Liver (tissue), 9 donors: ENCODE results near the gene RPL7A. TPM values are rescaled to one million over a fixed set of nuclear protein-coding genes. Genes with fewer than 3 reads are reported as not detected.
"Not testable (repeated sequence)": the region's sequence is repeated elsewhere in the genome, so short reads cannot be mapped to it uniquely, and the experiment has no call there.

Experiments used
- DNase-seq: peaks from one replicate; pipeline ENCODE4 v3.0.0-alpha.2; 2017; ENCODE audit warnings: low spot score
- H3K27ac ChIP-seq, 2 donors: one replicate each; pipeline ENCODE4 v1.7.0; 2013; ENCODE audit warnings: inconsistent platforms in 2 of 2, low read length in 2 of 2, control low read depth in 1 of 2, low read depth in 1 of 2, mild to moderate bottlenecking in 1 of 2
- H3K27me3 ChIP-seq, 4 donors: one replicate each; pipeline versions ENCODE4 v1.6.1 to v1.7.0; 2013; ENCODE audit warnings: low read length in 3 of 4, inconsistent platforms in 1 of 4, mild to moderate bottlenecking in 1 of 4, moderate library complexity in 1 of 4; ENCODE audit not compliant: control insufficient read depth in 4 of 4, insufficient read depth in 4 of 4
- H3K36me3 ChIP-seq, 4 donors: one replicate each; pipeline versions ENCODE4 v1.6.1 to v1.7.0; 2013; ENCODE audit warnings: low read length in 3 of 4, mild to moderate bottlenecking in 3 of 4, low read depth in 1 of 4, moderate library complexity in 1 of 4; ENCODE audit not compliant: control insufficient read depth in 4 of 4, insufficient read depth in 3 of 4
- H3K4me1 ChIP-seq, 4 donors: one replicate each; pipeline versions ENCODE4 v1.6.1 to v1.7.0; 2013; ENCODE audit warnings: low read length in 3 of 4, mild to moderate bottlenecking in 3 of 4, moderate library complexity in 1 of 4; ENCODE audit not compliant: control insufficient read depth in 4 of 4, insufficient read depth in 4 of 4
- H3K4me3 ChIP-seq, 3 donors: one replicate each; pipeline versions ENCODE4 v1.6.1 to v1.7.0; 2013; ENCODE audit warnings: low read length in 3 of 3, control low read depth in 1 of 3, low read depth in 1 of 3, mild to moderate bottlenecking in 1 of 3
- H3K9ac ChIP-seq, 2 donors: one replicate each; pipeline ENCODE4 v1.7.0; 2013; ENCODE audit warnings: low read length in 2 of 2, mild to moderate bottlenecking in 2 of 2, moderate library complexity in 2 of 2, control low read depth in 1 of 2, low read depth in 1 of 2
- H3K9me3 ChIP-seq, 4 donors: one replicate each; pipeline versions ENCODE4 v1.6.1 to v1.7.0; 2013; ENCODE audit warnings: low read length in 3 of 4; ENCODE audit not compliant: control insufficient read depth in 4 of 4
- FOXA1 ChIP-seq: IDR thresholded peaks from 2 replicates; pipeline ENCODE4 v1.6.1; 2016; ENCODE audit warnings: antibody characterized with exemption
- FOXA2 ChIP-seq: IDR thresholded peaks from 2 replicates; pipeline ENCODE4 v1.6.1; 2016; ENCODE audit warnings: antibody characterized with exemption
- GABPA ChIP-seq, 2 donors: IDR thresholded peaks in 1 of 2; conservative IDR thresholded peaks in 1 of 2; 2 replicates each; pipeline ENCODE4 v1.6.1; 2016; ENCODE audit warnings: antibody characterized with exemption in 2 of 2, mild to moderate bottlenecking in 1 of 2, moderate library complexity in 1 of 2
- HNF4A ChIP-seq, 2 donors: conservative IDR thresholded peaks; 2 replicates each; pipeline ENCODE4 v1.6.1; 2016; ENCODE audit warnings: antibody characterized with exemption in 2 of 2, mild to moderate bottlenecking in 2 of 2
- HNF4G ChIP-seq: IDR thresholded peaks from 2 replicates; pipeline ENCODE4 v1.6.1; 2016; ENCODE audit warnings: antibody characterized with exemption
- JUND ChIP-seq, 2 donors: IDR thresholded peaks; 2 replicates each; pipeline ENCODE4 v1.6.1; 2016; ENCODE audit warnings: antibody characterized with exemption in 2 of 2
- NR2F2 ChIP-seq: IDR thresholded peaks from 2 replicates; pipeline ENCODE4 v1.6.1; 2016; ENCODE audit warnings: antibody characterized with exemption
- SP1 ChIP-seq: IDR thresholded peaks from 2 replicates; pipeline ENCODE4 v1.6.1; 2018; ENCODE audit warnings: antibody characterized with exemption, mild to moderate bottlenecking
- YY1 ChIP-seq: IDR thresholded peaks from 2 replicates; pipeline ENCODE4 v1.6.1; 2016; ENCODE audit warnings: antibody characterized with exemption, mild to moderate bottlenecking
- WGBS: extraction: QIAGEN DNeasy Blood & Tissue Kit; methylation state at CpG from one replicate; pipeline ENCODE4 v1.1.7; 2013; 5-methylcytosine and 5-hydroxymethylcytosine counted together
- polyA plus RNA-seq, 2 donors: library from polyadenylated mRNA; stranded (reverse) in 1 of 2; unstranded in 1 of 2; fragments of 200-250 nt in 1 of 2; fragments of >200 nt in 1 of 2; fragmentation: Nextera tagmentation in 1 of 2; extraction: Ambion mirVana in 1 of 2; gene quantifications; one replicate each; pipeline versions ENCODE4 v1.2.1 to v1.2.3, GENCODE V29; 2013 to 2015
- total RNA-seq, 2 donors: library from RNA; depleted of rRNA; stranded (reverse); fragments of >200 nt; gene quantifications; one replicate each; pipeline ENCODE4 v1.2.3, GENCODE V29; 2014
- TF ChIP-seq, protein P1 (sequence below): IDR thresholded peaks from 2 replicates; pipeline ENCODE4 v1.6.1; 2016; ENCODE audit warnings: antibody characterized with exemption, mild to moderate bottlenecking
- donor health status: healthy.
- donor health status: healthy.
- donor health status: healthy.
- donor health status: healthy.
- donor health status: healthy.

Gene RPL7A
- total and polyA plus RNA-seq, 4 donors: 215 to 930 (median 704) TPM

DNA sequence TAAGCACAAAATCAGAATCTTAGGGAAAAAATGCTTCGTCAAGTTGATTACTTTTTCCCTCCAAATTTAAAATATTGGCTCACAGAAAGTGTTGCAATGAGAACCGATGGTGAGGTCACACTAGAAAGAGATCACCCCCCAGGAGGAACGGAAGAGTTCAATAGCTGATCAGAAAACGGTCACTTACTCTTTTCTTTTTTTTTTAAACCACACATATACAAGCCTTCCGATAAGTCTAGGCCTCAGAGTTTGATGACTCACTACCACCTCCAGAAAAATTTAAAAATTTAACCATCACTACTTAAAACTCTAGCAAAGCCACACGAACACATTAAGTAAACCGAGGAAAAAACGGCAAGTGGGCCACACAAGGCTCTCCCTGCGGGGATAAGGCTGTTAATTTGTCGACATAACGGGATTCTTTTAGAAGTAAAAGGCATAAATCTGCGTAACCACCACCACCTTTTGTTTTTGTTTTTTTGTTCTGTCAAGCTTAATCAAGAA lies 26.6 kb downstream of the RPL7A start:
- no peaks in the 10 kb centered on the region for H3K27me3 ChIP-seq
- DNase-seq: no peak
- TF ChIP-seq FOXA2 (no peak), JUND (IDR thresholded peaks at IDR 0.05) (peak; percentile 49 to 82), GABPA (IDR thresholded peaks at IDR 0.05 in 1 of 2, conservative IDR thresholded peaks at IDR 0.05 in 1 of 2) (no peak), SP1 (no peak)
- peaks cover 0 to 7% (median 2%) of the 10 kb centered on the region in 4 donors for H3K36me3 ChIP-seq
- peak overlapping the region; percentile 63 to 97 (median 96) for H3K4me3 ChIP-seq
- peaks cover 21 to 58% (median 46%) of the 10 kb centered on the region in 4 donors for H3K4me1 ChIP-seq
- 5% methylated on average over 12 of the region's 12 CpGs for WGBS
- no peaks in the 10 kb centered on the region for H3K9me3 ChIP-seq
- peak overlapping the region; percentile 94 for H3K27ac ChIP-seq
- H3K9ac ChIP-seq: peak overlapping the region; percentile 92 to 99

DNA sequence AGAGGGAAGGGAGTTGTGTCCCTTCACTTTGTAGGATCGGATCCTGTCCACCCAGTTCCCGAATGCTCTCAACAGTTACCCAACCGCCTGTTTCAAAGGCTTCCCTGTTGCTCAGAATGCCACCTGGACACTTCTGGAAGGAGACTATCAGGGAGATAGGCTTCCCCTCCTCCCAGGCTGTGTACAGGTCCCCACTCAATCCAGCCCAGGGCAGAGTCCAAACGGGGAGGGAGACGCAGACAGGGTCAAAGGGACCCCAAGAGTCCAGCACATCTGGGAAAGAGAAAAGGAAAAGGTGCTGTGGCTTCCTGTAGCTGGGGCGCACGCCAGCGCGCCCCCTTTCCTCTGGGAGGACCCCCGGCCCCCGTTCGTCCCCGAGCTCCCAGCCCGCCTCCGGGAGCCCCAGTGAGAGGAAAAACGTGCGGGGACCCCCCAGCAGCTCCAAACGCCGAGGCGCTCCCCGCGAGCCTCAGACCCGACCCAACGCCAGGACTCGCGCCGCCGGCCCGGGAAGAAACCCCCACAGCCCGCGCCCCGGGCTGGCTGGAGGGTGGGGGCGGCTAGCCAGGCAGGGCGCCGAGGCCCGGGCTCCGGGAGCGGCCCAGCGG lies 27.2 kb downstream of the RPL7A start:
- peaks cover 0 to 4% (median 2%) of the 10 kb centered on the region in 4 donors for H3K36me3 ChIP-seq
- peak; percentile 57 for DNase-seq
- WGBS: under 1% methylated on average over 39 of the region's 39 CpGs
- no peaks in the 10 kb centered on the region for H3K27me3 ChIP-seq
- H3K9ac ChIP-seq: peak overlapping the region; percentile 92 to 99
- no peaks in the 10 kb centered on the region for H3K9me3 ChIP-seq
- peak overlapping the region; percentile 94 for H3K27ac ChIP-seq
- peaks cover 18 to 52% (median 40%) of the 10 kb centered on the region in 4 donors for H3K4me1 ChIP-seq
- peak overlapping the region; percentile 63 to 97 (median 96) for H3K4me3 ChIP-seq
- TF ChIP-seq FOXA1 (no peak), SP1 (peak; percentile 30), HNF4G (peak; percentile 58), YY1 (peak; percentile 26), HNF4A (conservative IDR thresholded peaks at IDR 0.05) (peak; percentile 81 to 83), GABPA (IDR thresholded peaks at IDR 0.05 in 1 of 2, conservative IDR thresholded peaks at IDR 0.05 in 1 of 2) (no peak), NR2F2 (no peak)
- TF ChIP-seq, protein P1, sequence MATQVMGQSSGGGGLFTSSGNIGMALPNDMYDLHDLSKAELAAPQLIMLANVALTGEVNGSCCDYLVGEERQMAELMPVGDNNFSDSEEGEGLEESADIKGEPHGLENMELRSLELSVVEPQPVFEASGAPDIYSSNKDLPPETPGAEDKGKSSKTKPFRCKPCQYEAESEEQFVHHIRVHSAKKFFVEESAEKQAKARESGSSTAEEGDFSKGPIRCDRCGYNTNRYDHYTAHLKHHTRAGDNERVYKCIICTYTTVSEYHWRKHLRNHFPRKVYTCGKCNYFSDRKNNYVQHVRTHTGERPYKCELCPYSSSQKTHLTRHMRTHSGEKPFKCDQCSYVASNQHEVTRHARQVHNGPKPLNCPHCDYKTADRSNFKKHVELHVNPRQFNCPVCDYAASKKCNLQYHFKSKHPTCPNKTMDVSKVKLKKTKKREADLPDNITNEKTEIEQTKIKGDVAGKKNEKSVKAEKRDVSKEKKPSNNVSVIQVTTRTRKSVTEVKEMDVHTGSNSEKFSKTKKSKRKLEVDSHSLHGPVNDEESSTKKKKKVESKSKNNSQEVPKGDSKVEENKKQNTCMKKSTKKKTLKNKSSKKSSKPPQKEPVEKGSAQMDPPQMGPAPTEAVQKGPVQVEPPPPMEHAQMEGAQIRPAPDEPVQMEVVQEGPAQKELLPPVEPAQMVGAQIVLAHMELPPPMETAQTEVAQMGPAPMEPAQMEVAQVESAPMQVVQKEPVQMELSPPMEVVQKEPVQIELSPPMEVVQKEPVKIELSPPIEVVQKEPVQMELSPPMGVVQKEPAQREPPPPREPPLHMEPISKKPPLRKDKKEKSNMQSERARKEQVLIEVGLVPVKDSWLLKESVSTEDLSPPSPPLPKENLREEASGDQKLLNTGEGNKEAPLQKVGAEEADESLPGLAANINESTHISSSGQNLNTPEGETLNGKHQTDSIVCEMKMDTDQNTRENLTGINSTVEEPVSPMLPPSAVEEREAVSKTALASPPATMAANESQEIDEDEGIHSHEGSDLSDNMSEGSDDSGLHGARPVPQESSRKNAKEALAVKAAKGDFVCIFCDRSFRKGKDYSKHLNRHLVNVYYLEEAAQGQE: peak; percentile 54

DNA sequence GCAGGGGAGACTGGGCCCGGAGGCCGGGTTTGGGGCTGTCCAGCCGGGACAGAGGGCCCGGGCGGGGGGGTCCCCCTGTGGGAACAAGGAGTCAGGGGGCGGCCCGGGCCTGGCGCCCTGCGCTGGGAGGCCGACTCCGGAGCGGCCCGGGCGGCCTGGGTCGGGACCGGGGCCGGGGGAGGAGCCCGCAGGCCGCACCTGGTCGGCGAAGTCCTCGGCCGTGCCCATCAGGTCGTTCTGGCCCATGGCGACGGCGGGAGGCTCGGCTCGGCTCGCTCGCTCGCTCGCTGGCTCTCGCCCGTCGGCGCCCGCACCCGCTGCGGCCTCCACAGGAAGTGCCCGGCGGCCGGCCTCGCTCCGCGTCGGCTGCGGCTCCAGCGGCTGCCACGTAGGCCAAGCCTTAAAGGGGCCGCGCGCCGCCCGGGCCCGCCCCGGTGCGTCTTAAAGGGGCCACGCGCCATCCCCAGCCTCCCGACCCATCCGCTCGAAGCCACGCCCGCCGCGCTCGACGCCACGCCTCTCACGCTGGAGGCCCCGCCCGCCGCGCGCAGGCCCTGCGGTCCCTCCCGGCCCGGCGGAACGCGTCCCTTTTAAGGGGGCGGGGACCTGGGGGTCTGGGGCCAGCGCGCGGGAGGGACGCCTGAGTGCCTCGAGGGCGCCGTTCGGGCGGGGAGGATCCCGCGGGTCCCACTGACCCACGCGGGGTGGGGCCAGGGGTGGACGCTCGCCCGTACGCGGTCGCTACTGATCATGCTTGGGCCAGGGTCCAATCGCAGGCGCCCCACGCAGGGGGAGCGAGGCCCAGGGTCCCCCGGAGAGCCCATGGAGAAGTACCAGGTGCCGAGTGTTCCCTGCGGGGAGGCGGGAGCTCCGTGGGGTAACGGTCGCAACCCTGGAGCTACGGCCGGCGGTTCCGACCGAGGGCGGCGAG lies 28.0 kb downstream of the RPL7A start, which contains the start of the genes STKLD1 and SURF4:
TSS of gene STKLD1 (plus strand) at position 643 of the 931 bp plus-strand sequence. CDS start at position 751, 108 bp downstream.
TSS of gene SURF4 (minus strand) at position 337 of the 931 bp plus-strand sequence. CDS start at position 246, 91 bp downstream.
- H3K9me3 ChIP-seq: no peaks in the 10 kb centered on the region
- peak; percentile 99 for DNase-seq
- H3K27me3 ChIP-seq: no peaks in the 10 kb centered on the region
- TF ChIP-seq FOXA2: no peak
- TF ChIP-seq GABPA (IDR thresholded peaks at IDR 0.05 in 1 of 2, conservative IDR thresholded peaks at IDR 0.05 in 1 of 2): peak in 1 of 2 donors; percentile 60
- H3K36me3 ChIP-seq: peaks cover 0 to 4% (median 2%) of the 10 kb centered on the region in 4 donors
- peak within 1 kb of the TSS; percentile 75 to 97 (median 96) for H3K4me3 ChIP-seq
- peak within 1 kb of the TSS; percentile 92 to 99 for H3K9ac ChIP-seq
- WGBS: under 1% methylated on average over 120 of the region's 120 CpGs
- H3K4me1 ChIP-seq: peaks cover 17 to 44% (median 33%) of the 10 kb centered on the region in 4 donors
- H3K27ac ChIP-seq: peak within 1 kb of the TSS; percentile 94

DNA sequence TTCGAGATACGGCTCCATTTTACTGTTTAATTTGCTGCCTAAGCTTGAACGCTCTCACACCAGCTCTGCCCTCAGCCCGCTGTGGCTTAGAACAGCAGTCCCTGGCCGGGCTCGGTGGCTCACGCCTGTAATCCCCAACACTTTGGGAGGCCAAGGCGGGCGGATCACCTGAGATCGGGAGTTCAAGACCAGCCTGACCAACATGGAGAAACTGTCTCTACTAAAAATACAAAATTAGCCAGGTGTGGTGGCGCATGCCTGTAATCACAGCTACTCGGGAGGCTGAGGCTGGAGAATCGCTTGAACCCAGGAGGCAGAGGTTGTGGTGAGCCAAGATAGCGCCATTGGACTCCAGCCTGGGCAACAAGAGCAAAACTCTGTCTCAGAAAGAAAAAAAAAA lies 29.3 kb downstream of the RPL7A start:
- H3K27ac ChIP-seq, H3K9me3 ChIP-seq, H3K4me3 ChIP-seq, H3K27me3 ChIP-seq, H3K36me3 ChIP-seq, DNase-seq, H3K9ac ChIP-seq: not testable (repeated sequence)
- 92% methylated on average over 14 of the region's 14 CpGs for WGBS
- peaks cover 5 to 31% (median 20%) of the 10 kb centered on the region in 4 donors for H3K4me1 ChIP-seq
